IPS-NIHi7 (cell line): ENCODE results near the gene FAM186B.

ENCODE experiments used
- DNase-seq: peaks from one replicate; pipeline ENCODE4 v3.0.0; 2012; ENCODE audit warnings: mixed read lengths; ENCODE audit errors: extremely low spot score

Gene FAM186B

GRCh38 chr12:49537752-49538509 lies 67.5 kb downstream of the FAM186B start:
- no peak for DNase-seq
